H9 (cell line): ENCODE results near the gene SGO1. TPM values are rescaled to one million over a fixed set of nuclear protein-coding genes. Genes with fewer than 3 reads are reported as not detected.

ENCODE experiments used
- DNase-seq: peaks from one replicate; pipeline ENCODE4 v3.0.0-alpha.2; 2017
- H2AFZ ChIP-seq: one replicate; pipeline ENCODE4 v1.6.1; 2013; ENCODE audit warnings: mild to moderate bottlenecking, low read length, control low read depth, moderate library complexity
- H2AK5ac ChIP-seq: 2 replicates; pipeline ENCODE4 v1.6.1; 2013; ENCODE audit warnings: low read length, control low read depth, mixed read lengths; ENCODE audit not compliant: insufficient read length
- H2BK120ac ChIP-seq: one replicate; pipeline ENCODE4 v1.6.1; 2013; ENCODE audit warnings: low read depth, mild to moderate bottlenecking, low read length, control low read depth, inconsistent platforms; ENCODE audit not compliant: poor library complexity, severe bottlenecking
- H2BK12ac ChIP-seq: 2 replicates; pipeline ENCODE4 v1.6.1; 2013; ENCODE audit warnings: low read length, control low read depth, mixed read lengths, low read depth; ENCODE audit not compliant: insufficient read length
- H2BK15ac ChIP-seq: 2 replicates; pipeline ENCODE4 v1.6.1; 2013; ENCODE audit warnings: low read depth, low read length, control low read depth
- H2BK20ac ChIP-seq: one replicate; pipeline ENCODE4 v1.6.1; 2013; ENCODE audit warnings: low read depth, mild to moderate bottlenecking, low read length, control low read depth, inconsistent platforms; ENCODE audit not compliant: poor library complexity, severe bottlenecking
- H2BK5ac ChIP-seq: 2 replicates; pipeline ENCODE4 v1.6.1; 2013; ENCODE audit warnings: low read length, control low read depth, mixed read lengths; ENCODE audit not compliant: insufficient read length
- H3K14ac ChIP-seq: 2 replicates; pipeline ENCODE4 v1.6.1; 2013; ENCODE audit warnings: low read length, control low read depth; ENCODE audit not compliant: insufficient read depth
- H3K18ac ChIP-seq: 2 replicates; pipeline ENCODE4 v1.6.1; 2013; ENCODE audit warnings: low read depth, mild to moderate bottlenecking, mixed read lengths, low read length, control low read depth; ENCODE audit not compliant: insufficient read length
- H3K23ac ChIP-seq: 2 replicates; pipeline ENCODE4 v1.6.1; 2013; ENCODE audit warnings: low read length, control low read depth, mixed read lengths, low read depth; ENCODE audit not compliant: insufficient read length
- H3K23me2 ChIP-seq: 2 replicates; pipeline ENCODE4 v1.6.1; 2013; ENCODE audit warnings: low read depth, mild to moderate bottlenecking, mixed read lengths, low read length, control low read depth; ENCODE audit not compliant: insufficient read length, poor library complexity, severe bottlenecking
- H3K27ac ChIP-seq: 2 replicates; pipeline ENCODE4 v1.5.1; 2013; ENCODE audit warnings: low read length, control low read depth, mixed read lengths, low read depth; ENCODE audit not compliant: insufficient read length
- H3K27me3 ChIP-seq: 2 replicates; pipeline ENCODE4 v1.6.1; 2013; ENCODE audit warnings: low read length, control low read depth, inconsistent platforms; ENCODE audit not compliant: insufficient read depth
- H3K4ac ChIP-seq: 2 replicates; pipeline ENCODE4 v1.6.1; 2013; ENCODE audit warnings: low read depth, mild to moderate bottlenecking, control low read depth, inconsistent platforms, low read length, moderate library complexity
- H3K4me1 ChIP-seq: 2 replicates; pipeline ENCODE4 v1.6.1; 2013; ENCODE audit warnings: low read length, control low read depth, inconsistent platforms; ENCODE audit not compliant: insufficient read depth
- H3K4me2 ChIP-seq: 2 replicates; pipeline ENCODE4 v1.6.1; 2013; ENCODE audit warnings: low read length, control low read depth, mixed read lengths; ENCODE audit not compliant: insufficient read length, insufficient read depth
- H3K56ac ChIP-seq: 2 replicates; pipeline ENCODE4 v1.6.1; 2013; ENCODE audit warnings: low read depth, mild to moderate bottlenecking, mixed read lengths, low read length, control low read depth; ENCODE audit not compliant: insufficient read length
- H3K79me1 ChIP-seq: 2 replicates; pipeline ENCODE4 v1.6.1; 2013; ENCODE audit warnings: low read depth, mild to moderate bottlenecking, moderate library complexity, low read length, control low read depth, inconsistent platforms; ENCODE audit not compliant: insufficient read depth, poor library complexity, severe bottlenecking
- H3K79me2 ChIP-seq: 2 replicates; pipeline ENCODE4 v1.6.1; 2013; ENCODE audit warnings: low read length, control low read depth, inconsistent platforms; ENCODE audit not compliant: insufficient read depth
- H3K9ac ChIP-seq: 2 replicates; pipeline ENCODE4 v1.6.1; 2013; ENCODE audit warnings: low read length, control low read depth, mixed read lengths; ENCODE audit not compliant: insufficient read length; ENCODE audit errors: extremely low read depth
- H3K9me3 ChIP-seq: one replicate; pipeline ENCODE4 v1.6.1; 2013; ENCODE audit warnings: low read depth, low read length, inconsistent platforms; ENCODE audit not compliant: control insufficient read depth
- H3T11ph ChIP-seq: one replicate; pipeline ENCODE4 v1.6.1; 2013; ENCODE audit warnings: mild to moderate bottlenecking, low read length, control low read depth, inconsistent platforms
- H4K20me1 ChIP-seq: one replicate; pipeline ENCODE4 v1.6.1; 2013; ENCODE audit not compliant: control insufficient read depth, insufficient read length, insufficient read depth
- H4K5ac ChIP-seq: 2 replicates; pipeline ENCODE4 v1.6.1; 2013; ENCODE audit warnings: low read depth, mild to moderate bottlenecking, mixed read lengths, low read length, control low read depth; ENCODE audit not compliant: insufficient read length
- H4K8ac ChIP-seq: replicated peaks from 2 replicates; pipeline ENCODE4 v1.6.1; 2013; ENCODE audit warnings: low read length, control low read depth, mixed read lengths, low read depth; ENCODE audit not compliant: insufficient read length
- H4K91ac ChIP-seq: 2 replicates; pipeline ENCODE4 v1.6.1; 2013; ENCODE audit warnings: low read depth, mild to moderate bottlenecking, moderate library complexity, mixed read lengths, low read length, control low read depth; ENCODE audit not compliant: insufficient read length
- H3K27ac Mint-ChIP-seq, 3 experiments: 2 replicates in 2 of 3; 3 replicates in 1 of 3; pipeline ENCODE4 v1.8.0; 2020 to 2021; ENCODE audit warnings: mixed read lengths in 3 of 3, mild to moderate bottlenecking in 1 of 3, moderate library complexity in 1 of 3
- H3K27me3 Mint-ChIP-seq: 2 replicates; pipeline ENCODE4 v1.8.0; 2021; ENCODE audit warnings: low read depth, mild to moderate bottlenecking, moderate library complexity, mixed read lengths
- H3K36me3 Mint-ChIP-seq, 3 experiments: 2 replicates in 2 of 3; 3 replicates in 1 of 3; pipeline ENCODE4 v1.8.0; 2020 to 2021; ENCODE audit warnings: low read depth in 3 of 3, mixed read lengths in 3 of 3; ENCODE audit not compliant: insufficient read depth in 1 of 3
- H3K4me1 Mint-ChIP-seq, 2 experiments: 2 replicates each; pipeline ENCODE4 v1.8.0; 2020; ENCODE audit warnings: mixed read lengths in 2 of 2
- H3K4me3 Mint-ChIP-seq, 2 experiments: 2 replicates in 1 of 2; 3 replicates in 1 of 2; pipeline ENCODE4 v1.8.0; 2020 to 2021; ENCODE audit warnings: mild to moderate bottlenecking in 2 of 2, mixed read lengths in 2 of 2, moderate library complexity in 1 of 2
- H3K9me3 Mint-ChIP-seq, 2 experiments: 2 replicates in 1 of 2; 3 replicates in 1 of 2; pipeline ENCODE4 v1.8.0; 2020; ENCODE audit warnings: mild to moderate bottlenecking in 2 of 2, mixed read lengths in 2 of 2, moderate library complexity in 1 of 2
- WGBS: extraction: QIAGEN DNeasy Blood & Tissue Kit; methylation state at CpG from one replicate; pipeline ENCODE4 v1.1.7; 2013; ENCODE audit warnings: missing lambda C conversion rate, low lambda C conversion rate, mixed read lengths; ENCODE audit not compliant: insufficient read length; ENCODE audit errors: extremely low coverage; 5-methylcytosine and 5-hydroxymethylcytosine counted together
- long read RNA-seq: library from polyadenylated mRNA; unstranded; transcript quantifications from one replicate; pipeline ENCODE4 v2.0.0, GENCODE V29; 2020
- total RNA-seq: library from RNA; stranded (reverse); gene quantifications from 2 replicates; pipeline ENCODE4 v1.2.1, GENCODE V29; 2021
- TF ChIP-seq, protein P1 (sequence below): fragments of 200-600 bp; sonication (generic); conservative IDR thresholded peaks from 3 replicates; pipeline ENCODE4 v1.8.0; 2021; ENCODE audit warnings: antibody characterized with exemption, mild to moderate bottlenecking

The SGO1 gene
- 28.1 and 30.7 TPM in 2 replicates for total RNA-seq
- long read RNA-seq, transcript SGO1-209 (7 exons, 2,266 nt) = major isoform, 8 of 107 reads
- long read RNA-seq, partial matches to known transcripts = 72 of 107 reads
- long read RNA-seq, other reads (novel, unspliced or antisense) = 20 of 107 reads

DNA sequence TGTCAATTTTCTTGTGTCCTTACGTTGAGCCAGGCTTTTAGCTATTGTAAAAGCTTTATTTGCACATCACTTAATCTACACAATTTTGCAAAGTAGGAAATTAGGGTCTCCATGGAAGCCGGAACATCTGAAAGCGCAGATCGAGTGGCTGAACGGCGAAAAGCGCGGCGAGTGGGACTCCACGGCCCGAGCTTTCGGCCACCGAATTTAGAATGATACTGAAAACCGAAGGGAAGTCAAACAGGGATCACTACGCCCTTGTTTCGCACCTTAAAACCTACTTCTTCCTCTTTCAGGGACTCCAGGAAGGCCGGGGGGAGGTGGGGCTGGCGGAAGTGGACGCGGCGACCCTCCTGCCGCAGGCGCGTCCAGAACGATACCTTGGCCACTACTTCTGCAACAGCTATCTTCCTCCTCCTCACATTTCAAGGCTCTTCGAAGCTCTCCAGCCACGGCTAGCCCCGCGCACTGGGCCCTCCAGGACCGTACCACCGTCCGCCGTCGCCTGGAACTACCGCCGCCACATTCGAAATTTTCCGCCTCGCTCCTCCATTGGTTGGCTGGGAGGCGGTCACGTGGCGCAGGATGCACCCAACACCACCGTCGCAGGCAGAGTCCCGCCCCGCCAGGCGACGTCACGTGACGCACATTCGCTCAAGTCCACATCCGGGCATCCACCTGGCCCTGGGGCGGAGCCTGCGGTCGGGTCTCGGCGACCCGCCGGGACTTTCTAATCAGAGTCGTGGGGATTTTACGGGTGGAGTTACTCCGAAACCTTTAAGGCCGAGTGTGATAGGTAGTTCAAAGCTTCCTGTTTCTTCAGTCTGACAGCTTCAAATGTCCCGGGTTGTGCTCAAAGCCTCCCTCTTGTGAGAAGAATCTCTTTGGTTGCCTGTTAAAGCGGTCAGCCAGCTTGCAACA is at the start of gene SGO1:
Gene SGO1 (minus strand): TSS at position 528 of the 921 bp plus-strand sequence. CDS start 2,179 bp downstream, outside the sequence.
- no peaks in the 10 kb centered on the region for H3K27me3 ChIP-seq
- peak within 1 kb of the TSS; percentile 98 for H3K9ac ChIP-seq
- peaks cover 12% of the 10 kb centered on the region for H3K23me2 ChIP-seq
- Mint-ChIP-seq H3K27me3 (no peaks in the 10 kb centered on the region), H3K9me3 (no peaks in the 10 kb centered on the region), H3K4me3 (no peak within 1 kb of the TSS), H3K4me1 (peaks cover 3% of the 10 kb centered on the region in 2 experiments; a peak in 2 of 4 replicates), H3K36me3 (peaks cover 9 to 26% (median 23%) of the 10 kb centered on the region in 3 experiments; a peak in 6 of 7 replicates), H3K27ac (no peak within 1 kb of the TSS)
- TF ChIP-seq, protein P1, sequence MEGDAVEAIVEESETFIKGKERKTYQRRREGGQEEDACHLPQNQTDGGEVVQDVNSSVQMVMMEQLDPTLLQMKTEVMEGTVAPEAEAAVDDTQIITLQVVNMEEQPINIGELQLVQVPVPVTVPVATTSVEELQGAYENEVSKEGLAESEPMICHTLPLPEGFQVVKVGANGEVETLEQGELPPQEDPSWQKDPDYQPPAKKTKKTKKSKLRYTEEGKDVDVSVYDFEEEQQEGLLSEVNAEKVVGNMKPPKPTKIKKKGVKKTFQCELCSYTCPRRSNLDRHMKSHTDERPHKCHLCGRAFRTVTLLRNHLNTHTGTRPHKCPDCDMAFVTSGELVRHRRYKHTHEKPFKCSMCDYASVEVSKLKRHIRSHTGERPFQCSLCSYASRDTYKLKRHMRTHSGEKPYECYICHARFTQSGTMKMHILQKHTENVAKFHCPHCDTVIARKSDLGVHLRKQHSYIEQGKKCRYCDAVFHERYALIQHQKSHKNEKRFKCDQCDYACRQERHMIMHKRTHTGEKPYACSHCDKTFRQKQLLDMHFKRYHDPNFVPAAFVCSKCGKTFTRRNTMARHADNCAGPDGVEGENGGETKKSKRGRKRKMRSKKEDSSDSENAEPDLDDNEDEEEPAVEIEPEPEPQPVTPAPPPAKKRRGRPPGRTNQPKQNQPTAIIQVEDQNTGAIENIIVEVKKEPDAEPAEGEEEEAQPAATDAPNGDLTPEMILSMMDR = no peak
- H3K27ac ChIP-seq = peak within 1 kb of the TSS; percentile 86
- peak within 1 kb of the TSS; percentile 89 for H3K18ac ChIP-seq
- H3K4me1 ChIP-seq = no peaks in the 10 kb centered on the region
- no peak within 1 kb of the TSS for H2AFZ ChIP-seq
- no peak within 1 kb of the TSS for H4K8ac ChIP-seq
- no CpG with 5 or more reads among the region's 65 CpGs for WGBS
- peak within 1 kb of the TSS; percentile 46 for H2BK5ac ChIP-seq
- H3K4me2 ChIP-seq = peak within 1 kb of the TSS; percentile 94
- H2AK5ac ChIP-seq = no peak within 1 kb of the TSS
- H3K56ac ChIP-seq = peak within 1 kb of the TSS; percentile 51
- peaks cover 7% of the 10 kb centered on the region; the same call in 1 of the 2 replicates for H3K79me2 ChIP-seq
- no peak within 1 kb of the TSS for H3T11ph ChIP-seq
- peak; percentile 99 for DNase-seq
- no peaks in the 10 kb centered on the region for H4K20me1 ChIP-seq
- H3K79me1 ChIP-seq = no peaks in the 10 kb centered on the region
- no peak within 1 kb of the TSS for H4K91ac ChIP-seq
- no peaks in the 10 kb centered on the region for H3K9me3 ChIP-seq
- H2BK20ac ChIP-seq = no peak within 1 kb of the TSS
- H2BK120ac ChIP-seq = no peak within 1 kb of the TSS
- H3K23ac ChIP-seq = no peak within 1 kb of the TSS
- H2BK15ac ChIP-seq = no peak within 1 kb of the TSS
- no peak within 1 kb of the TSS for H2BK12ac ChIP-seq
- peak within 1 kb of the TSS; percentile 30 for H4K5ac ChIP-seq
- peak within 1 kb of the TSS; percentile 91 for H3K14ac ChIP-seq
- no peak within 1 kb of the TSS for H3K4ac ChIP-seq
